Brain microvascular endothelial cell (primary cell): ENCODE results near the gene CDRT15L2.
"Not testable (repeated sequence)": the region's sequence is repeated elsewhere in the genome, so short reads cannot be mapped to it uniquely, and the experiment has no call there.

Experiments used
- DNase-seq: peaks from one replicate; pipeline ENCODE4 v3.0.0-alpha.2; 2020
- H3K27ac ChIP-seq: fragments of 250-450 bp; sonication (Bioruptor Pico); 2 replicates; pipeline ENCODE4 v1.5.1; 2020; ENCODE audit warnings: mild to moderate bottlenecking, moderate library complexity
- H3K27me3 ChIP-seq: fragments of 250-450 bp; sonication (Bioruptor Pico); replicated peaks from 2 replicates; pipeline ENCODE4 v1.5.1; 2020; ENCODE audit warnings: mild to moderate bottlenecking
- H3K36me3 ChIP-seq: fragments of 250-450 bp; sonication (Bioruptor Pico); replicated peaks from 2 replicates; pipeline ENCODE4 v1.5.1; 2020; ENCODE audit warnings: mild to moderate bottlenecking
- H3K4me3 ChIP-seq: 2 replicates; pipeline ENCODE4 v1.5.1; 2011; ENCODE audit warnings: low read depth, mild to moderate bottlenecking, control low read depth, low read length, moderate library complexity
- CTCF ChIP-seq: IDR thresholded peaks from 2 replicates; pipeline ENCODE4 v1.5.1; 2011; ENCODE audit warnings: low read depth, mild to moderate bottlenecking, moderate library complexity, low read length, control low read depth, inconsistent platforms; ENCODE audit errors: missing control alignments
- in situ Hi-C: cut with HindIII; loops from 2 replicates; pipeline ENCODE4 v1.10.0; 2017; ENCODE audit warnings: low sequenced_read_pairs, low pct_ligation_motif_present

The CDRT15L2 gene

GRCh38 chr17:20562587-20562986 is 16.9 kb upstream of the CDRT15L2 start:
- Histone ChIP-seq H3K36me3 (no peaks in the 10 kb centered on the region), H3K27ac (no peak overlapping the region), H3K4me3 (no peak overlapping the region), H3K27me3 (no peaks in the 10 kb centered on the region)
- no peak for TF ChIP-seq CTCF
- in situ Hi-C loops, result no loop called here
- DNase-seq, result no peak

GRCh38 chr17:20565245-20565644 is 14.3 kb upstream of the CDRT15L2 start:
- H3K27me3 ChIP-seq, DNase-seq, H3K4me3 ChIP-seq, H3K27ac ChIP-seq, H3K36me3 ChIP-seq, in situ Hi-C loops: not testable (repeated sequence)

- Histone ChIP-seq H3K27me3 (no peaks in the 10 kb centered on the region), H3K36me3 (no peaks in the 10 kb centered on the region), H3K4me3 (no peak overlapping the region), H3K27ac (no peak overlapping the region)
- TF ChIP-seq CTCF, result no peak
- DNase-seq, result no peak
- in situ Hi-C loops, result no loop called here
Measured at GRCh38 chr17:20565711-20566110, 13.8 kb upstream of the CDRT15L2 start.

GRCh38 chr17:20566736-20567135 is 12.8 kb upstream of the CDRT15L2 start:
- H3K27me3 ChIP-seq, H3K4me3 ChIP-seq, H3K36me3 ChIP-seq, in situ Hi-C loops, H3K27ac ChIP-seq, DNase-seq: not testable (repeated sequence)

- not testable (repeated sequence) for H3K36me3 ChIP-seq, H3K27me3 ChIP-seq, H3K4me3 ChIP-seq
Measured at GRCh38 chr17:20567421-20567820, 12.1 kb upstream of the CDRT15L2 start.

GRCh38 chr17:20568604-20569003 is 10.9 kb upstream of the CDRT15L2 start:
- in situ Hi-C loops, H3K36me3 ChIP-seq, DNase-seq, H3K4me3 ChIP-seq, H3K27ac ChIP-seq, H3K27me3 ChIP-seq: not testable (repeated sequence)

More at GRCh38 chr17:20567421-20567820, 12.1 kb upstream of the CDRT15L2 start:
- DNase-seq, in situ Hi-C loops, H3K27ac ChIP-seq: not testable (repeated sequence)

- H3K27ac ChIP-seq, H3K27me3 ChIP-seq, H3K36me3 ChIP-seq, H3K4me3 ChIP-seq, DNase-seq, in situ Hi-C loops: not testable (repeated sequence)
Measured at GRCh38 chr17:20571653-20572052, 7.9 kb upstream of the CDRT15L2 start.

- H3K27me3 ChIP-seq, in situ Hi-C loops, H3K27ac ChIP-seq, DNase-seq, H3K36me3 ChIP-seq, H3K4me3 ChIP-seq: not testable (repeated sequence)
Measured at GRCh38 chr17:20573216-20573615, 6.3 kb upstream of the CDRT15L2 start.

- H3K4me3 ChIP-seq, H3K27ac ChIP-seq, DNase-seq, H3K27me3 ChIP-seq, in situ Hi-C loops, H3K36me3 ChIP-seq: not testable (repeated sequence)
Measured at GRCh38 chr17:20575071-20575470, 4.5 kb upstream of the CDRT15L2 start.

- H3K27ac ChIP-seq, DNase-seq, H3K4me3 ChIP-seq, H3K36me3 ChIP-seq, in situ Hi-C loops, H3K27me3 ChIP-seq: not testable (repeated sequence)
Measured at GRCh38 chr17:20583891-20584577, 4.5 kb downstream of the CDRT15L2 start.

- H3K27ac ChIP-seq, H3K27me3 ChIP-seq, in situ Hi-C loops, DNase-seq, H3K4me3 ChIP-seq, H3K36me3 ChIP-seq: not testable (repeated sequence)
Measured at GRCh38 chr17:20588744-20589453, 9.4 kb downstream of the CDRT15L2 start.

- H3K4me3 ChIP-seq, in situ Hi-C loops, H3K27me3 ChIP-seq, H3K27ac ChIP-seq, H3K36me3 ChIP-seq, DNase-seq: not testable (repeated sequence)
Measured at GRCh38 chr17:20589454-20589810, 9.9 kb downstream of the CDRT15L2 start.

GRCh38 chr17:20591040-20591439 is 11.5 kb downstream of the CDRT15L2 start:
- in situ Hi-C loops, H3K27ac ChIP-seq, DNase-seq, H3K36me3 ChIP-seq, H3K27me3 ChIP-seq, H3K4me3 ChIP-seq: not testable (repeated sequence)
